Hindlimb muscle (tissue), 1 donor: Measurements from ENCODE around the gene NRCAM. TPM values are rescaled to one million over a fixed set of nuclear protein-coding genes. Genes with fewer than 3 reads are reported as not detected.

ENCODE experiments used
- DNase-seq: peaks from one replicate; pipeline ENCODE4 v3.0.0-alpha.2; 2013
- polyA plus RNA-seq: library from polyadenylated mRNA; unstranded; fragments of 120-200 nt; gene quantifications from one replicate; pipeline ENCODE4 v1.2.1, GENCODE V29; 2013; ENCODE audit not compliant: insufficient read length

The NRCAM gene
- polyA plus RNA-seq, 1 donor = 35.1 TPM

DNA sequence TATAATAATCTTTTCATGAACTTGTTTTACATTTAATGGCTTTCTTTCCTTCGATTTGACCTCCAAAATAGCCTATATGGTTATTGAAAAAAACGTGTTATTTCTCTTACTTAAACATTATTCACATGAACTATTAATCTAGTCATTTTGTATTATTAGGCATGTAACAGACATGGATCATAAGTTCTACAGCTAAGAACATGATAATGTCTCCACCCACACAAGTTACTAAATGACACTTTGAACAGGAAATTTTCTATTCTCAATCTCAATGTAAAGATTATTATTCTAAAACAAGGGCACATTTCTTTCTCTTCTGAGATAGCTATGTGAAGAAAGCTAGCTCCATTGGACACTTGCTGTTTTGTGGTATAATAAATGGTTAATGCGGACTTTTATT lies 336.0 kb downstream of the NRCAM start:
- DNase-seq = no peak

DNA sequence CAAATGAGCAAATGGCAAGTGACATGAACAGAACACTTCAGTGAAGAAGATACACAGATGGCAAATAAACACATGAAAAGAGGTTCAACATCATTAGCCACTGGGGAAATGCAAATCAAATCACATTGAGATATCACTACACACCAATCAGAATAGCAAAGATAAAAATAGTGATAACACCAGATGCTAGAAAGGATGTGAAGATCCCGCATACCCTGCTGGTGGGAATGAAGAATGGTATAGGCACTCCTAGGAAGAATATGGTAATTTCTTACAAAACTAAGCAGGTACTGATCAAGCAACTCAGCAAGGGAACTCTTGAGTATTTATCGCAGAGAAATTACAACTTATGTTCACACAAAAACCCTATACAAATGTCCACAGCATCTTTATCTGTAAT lies 337.3 kb downstream of the NRCAM start:
- no peak for DNase-seq

DNA sequence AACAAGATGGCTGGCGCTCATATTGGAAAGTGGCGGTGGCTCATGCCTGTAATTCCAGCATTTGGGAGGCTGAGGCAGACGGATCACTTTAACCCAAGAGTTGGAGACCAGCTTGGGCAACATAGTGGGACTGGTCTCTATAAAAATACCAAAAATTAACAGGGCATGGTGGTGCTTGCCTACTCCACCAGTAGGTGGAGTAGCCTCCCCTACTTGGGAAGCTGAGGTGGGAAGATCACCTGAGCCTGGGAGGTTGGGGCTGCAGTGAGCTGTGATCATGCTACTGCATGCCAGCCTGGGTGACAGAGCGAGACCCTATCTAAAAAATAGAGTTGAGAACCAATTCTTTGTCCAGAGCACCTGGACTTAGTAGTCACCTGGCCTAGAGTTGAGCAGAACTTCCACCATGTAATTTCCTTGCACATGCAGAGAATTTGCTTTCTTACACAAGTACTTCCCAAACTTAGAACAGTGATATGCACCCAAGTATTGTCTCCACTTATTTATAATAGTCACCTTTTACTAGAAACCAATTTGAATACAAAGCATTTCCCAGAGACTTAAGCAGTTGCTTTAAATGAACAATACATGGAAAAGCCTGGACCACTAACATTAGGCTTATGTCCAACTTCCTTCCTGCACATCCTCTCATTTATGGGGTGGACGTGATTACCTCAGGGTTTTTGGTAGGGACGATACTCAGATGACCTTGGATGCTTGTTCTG lies 342.0 kb downstream of the NRCAM start:
- DNase-seq = no peak

DNA sequence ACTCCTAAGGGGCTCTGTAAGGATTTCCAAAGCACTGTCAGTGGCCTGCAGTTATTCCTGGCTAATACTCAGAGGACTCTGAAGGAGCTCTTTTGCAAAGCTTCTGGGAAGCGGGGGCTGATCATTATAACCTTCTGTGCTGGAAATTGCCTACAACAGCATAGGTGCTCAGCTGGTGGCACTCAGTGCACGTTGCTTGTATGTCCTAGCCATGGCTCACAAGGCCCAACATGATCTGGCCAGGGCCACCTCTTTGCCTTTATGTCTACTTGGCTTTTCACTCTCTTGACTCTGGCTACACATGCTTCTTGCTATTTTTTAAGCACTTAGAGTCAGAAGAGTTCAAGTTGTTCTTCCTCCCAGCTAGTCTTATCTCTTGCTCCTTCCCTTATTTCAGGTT lies 343.6 kb downstream of the NRCAM start:
- no peak for DNase-seq

DNA sequence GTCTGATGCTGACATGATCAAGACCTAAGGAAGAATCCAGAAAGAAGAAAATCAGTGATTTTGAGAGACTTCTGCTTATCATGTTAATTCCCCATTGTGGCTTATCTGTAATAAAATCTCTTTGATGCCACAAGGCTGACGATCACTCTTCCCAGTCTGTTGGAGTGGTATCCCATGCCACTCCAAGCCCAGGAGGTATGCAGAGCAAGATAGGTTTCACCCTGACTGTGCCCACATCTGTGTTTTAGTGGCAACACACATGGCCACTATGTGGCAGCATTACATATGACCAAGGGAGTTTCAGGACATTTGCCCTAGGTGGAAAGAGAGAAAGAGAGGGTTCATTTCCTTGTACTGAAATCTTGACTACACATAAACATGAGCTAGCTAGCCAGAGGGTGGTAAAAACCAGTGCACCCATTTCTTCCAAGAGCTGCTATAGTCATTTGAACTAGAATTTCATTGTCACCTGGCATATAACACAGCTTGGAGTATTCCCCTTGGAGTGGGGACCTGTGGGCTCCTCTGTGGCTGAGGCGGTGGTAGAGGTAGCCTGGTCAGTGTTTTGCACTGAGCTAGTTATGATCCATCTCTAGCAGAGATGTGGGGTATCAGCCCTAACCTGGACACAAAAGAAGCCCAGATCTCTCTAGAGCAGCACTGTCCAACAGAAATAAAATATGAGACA lies 346.9 kb downstream of the NRCAM start:
- DNase-seq = no peak

DNA sequence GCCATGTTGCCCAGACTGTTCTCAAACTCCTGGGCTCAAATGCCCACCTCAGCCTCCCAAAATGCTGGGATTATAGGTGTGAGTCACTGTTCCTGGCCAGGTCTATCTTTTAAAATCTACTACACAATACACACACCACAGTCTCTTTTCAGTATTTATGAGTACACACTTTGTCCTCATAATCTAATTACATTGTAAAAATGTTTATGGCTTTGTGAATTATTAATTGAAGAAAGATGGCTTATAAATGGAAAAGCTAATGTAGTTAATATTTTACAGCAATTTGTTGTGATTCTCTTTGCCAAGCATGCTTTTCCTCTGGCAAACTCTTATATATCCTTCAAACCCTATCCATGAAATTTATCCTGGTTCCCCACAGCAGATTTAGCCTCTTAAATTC lies 348.1 kb downstream of the NRCAM start:
- no peak for DNase-seq

DNA sequence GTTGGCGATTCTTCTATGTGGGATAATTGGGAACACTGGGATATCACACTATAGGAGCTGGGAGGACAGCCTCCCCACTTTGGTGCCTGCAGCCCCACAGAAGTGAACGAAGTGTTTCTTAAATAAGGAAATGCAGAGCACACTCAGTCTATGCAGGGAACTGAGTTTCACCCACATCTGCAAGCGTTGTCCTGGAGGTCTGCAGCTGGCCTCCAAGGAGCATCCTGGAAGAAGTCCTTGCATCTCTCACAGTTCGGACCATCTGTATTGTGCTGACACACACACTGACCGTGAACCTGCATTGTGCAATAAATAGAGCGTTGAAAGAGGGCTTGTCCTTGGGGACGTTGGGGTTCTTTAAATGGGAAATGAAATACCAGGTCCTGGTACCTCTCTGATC lies 351.9 kb downstream of the NRCAM start:
- no peak for DNase-seq

DNA sequence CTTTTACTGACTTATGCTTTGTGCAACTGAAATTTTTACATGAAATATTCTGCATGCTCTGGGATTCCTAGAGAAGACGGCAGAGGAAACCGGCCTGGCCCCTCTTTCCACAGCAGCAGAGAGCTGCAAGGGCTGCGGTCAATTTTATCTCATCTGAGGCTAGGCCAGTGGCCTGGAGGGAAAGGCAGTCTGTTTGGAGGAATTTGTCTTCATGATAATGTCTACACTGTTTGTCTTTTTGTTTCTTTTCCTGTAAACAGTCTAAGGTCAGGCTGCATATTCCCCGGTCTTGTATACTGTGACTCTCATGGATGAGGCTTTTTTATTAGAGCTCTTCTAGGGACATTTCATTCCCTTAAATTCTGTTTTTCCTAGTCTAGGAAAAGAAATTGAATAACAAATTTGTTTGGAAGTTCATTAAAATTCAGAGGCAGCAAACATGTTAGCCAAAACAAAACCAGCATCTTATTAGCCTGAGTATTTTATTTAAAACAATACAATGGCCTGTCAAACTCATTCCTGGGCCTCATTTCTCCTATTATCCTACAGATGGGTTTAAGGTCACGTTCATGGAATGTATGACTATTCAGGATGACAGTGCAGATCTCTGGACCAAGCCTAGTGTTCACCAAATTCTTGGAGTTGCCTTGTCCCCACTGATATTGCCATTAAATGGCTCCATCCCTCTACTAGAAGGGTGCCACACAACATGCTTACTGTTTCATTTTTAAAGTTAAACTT lies 352.5 kb downstream of the NRCAM start:
- no peak for DNase-seq

DNA sequence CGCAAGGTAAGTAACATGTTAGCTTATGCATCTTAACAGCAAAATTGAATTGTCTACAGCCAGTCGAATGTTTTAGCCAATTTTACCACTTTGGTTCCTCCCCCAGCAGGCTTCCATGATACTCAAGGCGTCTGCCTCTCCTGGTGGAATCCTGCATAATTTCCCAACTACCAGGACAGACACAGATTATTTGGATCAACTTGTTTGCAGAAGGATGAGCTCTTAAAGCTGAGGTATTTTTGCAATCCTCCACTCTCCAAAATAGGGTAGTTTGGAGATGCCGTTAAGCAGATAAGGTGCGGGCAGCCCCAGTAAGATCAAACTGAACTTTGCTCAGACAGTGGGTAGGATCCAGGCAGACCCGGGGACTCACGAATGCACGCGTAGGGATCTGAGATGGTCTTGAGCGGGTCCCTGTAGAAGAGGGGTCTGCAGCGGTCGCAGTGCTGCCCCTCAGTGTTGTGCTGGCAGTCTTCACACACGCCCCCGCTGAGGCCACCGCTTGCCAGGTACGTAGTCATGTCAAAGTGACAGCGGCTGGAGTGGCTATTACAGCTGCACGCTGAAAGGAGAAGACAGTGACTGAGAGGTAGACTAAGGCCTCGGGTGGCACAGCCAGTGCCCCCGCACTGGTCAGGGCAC lies 353.4 kb downstream of the NRCAM start:
- no peak for DNase-seq

DNA sequence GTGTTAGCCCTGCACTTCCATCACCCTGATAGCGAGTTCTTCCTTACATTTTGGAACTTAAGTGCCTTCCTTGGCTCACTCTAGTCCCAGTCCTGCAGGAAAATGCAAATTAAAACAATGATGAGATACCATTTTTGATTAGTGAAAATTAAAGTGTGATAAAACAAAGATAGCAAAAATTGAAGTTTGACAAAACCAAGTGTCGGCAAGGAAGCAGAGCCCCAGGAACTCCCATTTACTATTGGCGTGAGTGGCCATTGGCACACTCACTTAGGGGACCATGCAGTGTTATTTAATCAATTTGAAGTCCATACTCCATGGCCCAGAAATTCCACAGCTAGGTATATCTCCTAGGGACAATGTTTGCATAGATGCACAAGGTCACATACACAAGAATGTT lies 354.5 kb downstream of the NRCAM start:
- no peak for DNase-seq

DNA sequence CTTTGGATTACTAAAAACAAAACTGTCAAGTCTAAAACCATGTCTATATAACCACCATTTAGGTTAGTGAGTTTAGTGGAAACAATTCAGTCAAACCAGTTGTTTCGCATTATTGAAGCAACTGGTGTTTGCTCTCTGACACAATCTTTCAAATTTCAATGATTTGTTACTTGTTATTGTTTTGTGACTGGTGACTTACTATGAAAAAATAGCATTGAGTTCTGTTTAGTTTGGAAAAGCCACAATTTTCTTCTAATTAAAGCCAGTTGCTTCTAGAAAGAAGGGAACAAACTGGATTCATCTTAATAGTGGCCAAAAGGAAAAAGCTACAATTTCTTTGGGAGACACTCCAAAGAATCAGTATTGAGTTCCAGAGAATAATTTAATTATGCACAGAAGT lies 356.5 kb downstream of the NRCAM start:
- no peak for DNase-seq

DNA sequence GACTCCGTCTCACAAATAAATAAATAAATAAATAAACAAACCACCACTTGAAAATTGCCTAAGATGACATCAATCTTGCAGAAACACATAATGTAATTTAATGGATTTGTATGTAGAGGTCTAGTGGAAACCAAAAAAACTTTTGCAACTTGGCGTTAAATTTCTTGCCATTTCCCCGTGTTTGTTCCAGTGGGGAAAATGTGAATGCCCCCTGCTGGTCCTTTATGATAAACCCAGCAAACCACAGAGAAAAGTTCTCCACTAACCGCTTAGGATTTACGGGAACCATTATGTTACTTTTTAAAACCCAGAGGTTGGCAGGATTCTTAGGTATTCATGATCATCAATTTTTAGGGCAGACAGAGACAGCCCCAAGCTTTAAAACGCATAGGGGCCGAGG lies 358.5 kb downstream of the NRCAM start:
- no peak for DNase-seq

Other genes with a start within 250 kb of the NRCAM start
- 22.3 TPM for gene PNPLA8, start 69.7 kb upstream of the NRCAM start, polyA plus RNA-seq
- gene THAP5, start 113.3 kb upstream of the NRCAM start, polyA plus RNA-seq = 17.4 TPM
- 13.6 TPM for gene DNAJB9, start 113.4 kb upstream of the NRCAM start, polyA plus RNA-seq